ENCODE results near the gene C17orf75.

The C17orf75 gene

DNA sequence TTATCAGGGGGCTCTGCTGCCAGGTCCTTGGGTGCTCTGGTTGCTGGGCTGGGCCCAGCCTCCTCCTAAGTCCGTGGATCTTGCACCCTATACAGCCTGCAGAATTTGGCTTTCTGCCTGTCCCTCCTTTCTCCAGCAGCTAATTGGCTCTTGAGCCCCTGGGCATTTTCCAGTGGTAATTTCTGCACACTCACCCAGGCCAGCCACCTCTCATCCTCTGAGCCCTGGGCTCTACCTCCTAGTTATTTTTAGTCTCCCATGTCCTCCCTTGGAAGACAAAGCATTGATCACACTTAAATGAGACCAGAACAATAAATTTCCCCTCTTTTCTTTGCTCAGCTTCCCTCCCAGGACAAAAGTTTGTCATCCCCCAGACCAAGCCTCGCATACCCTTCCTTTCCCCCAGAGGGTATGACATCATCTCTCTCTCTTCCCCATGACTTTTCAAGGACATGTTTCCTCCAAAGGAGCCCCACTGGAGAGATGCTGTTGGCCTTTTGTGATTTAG is 38.1 kb downstream of the C17orf75 start:
- no peak for TF ChIP-seq POLR2AphosphoS5 (IDR thresholded peaks at IDR 0.05; ENCODE audit: low read depth)
- no peak for TF ChIP-seq GABPA (IDR thresholded peaks at IDR 0.05; ENCODE audit: low read depth)
- no peak for TF ChIP-seq SPI1 (IDR thresholded peaks at IDR 0.05; ENCODE audit: borderline replicate concordance, low read depth)
- TF ChIP-seq, protein P1, sequence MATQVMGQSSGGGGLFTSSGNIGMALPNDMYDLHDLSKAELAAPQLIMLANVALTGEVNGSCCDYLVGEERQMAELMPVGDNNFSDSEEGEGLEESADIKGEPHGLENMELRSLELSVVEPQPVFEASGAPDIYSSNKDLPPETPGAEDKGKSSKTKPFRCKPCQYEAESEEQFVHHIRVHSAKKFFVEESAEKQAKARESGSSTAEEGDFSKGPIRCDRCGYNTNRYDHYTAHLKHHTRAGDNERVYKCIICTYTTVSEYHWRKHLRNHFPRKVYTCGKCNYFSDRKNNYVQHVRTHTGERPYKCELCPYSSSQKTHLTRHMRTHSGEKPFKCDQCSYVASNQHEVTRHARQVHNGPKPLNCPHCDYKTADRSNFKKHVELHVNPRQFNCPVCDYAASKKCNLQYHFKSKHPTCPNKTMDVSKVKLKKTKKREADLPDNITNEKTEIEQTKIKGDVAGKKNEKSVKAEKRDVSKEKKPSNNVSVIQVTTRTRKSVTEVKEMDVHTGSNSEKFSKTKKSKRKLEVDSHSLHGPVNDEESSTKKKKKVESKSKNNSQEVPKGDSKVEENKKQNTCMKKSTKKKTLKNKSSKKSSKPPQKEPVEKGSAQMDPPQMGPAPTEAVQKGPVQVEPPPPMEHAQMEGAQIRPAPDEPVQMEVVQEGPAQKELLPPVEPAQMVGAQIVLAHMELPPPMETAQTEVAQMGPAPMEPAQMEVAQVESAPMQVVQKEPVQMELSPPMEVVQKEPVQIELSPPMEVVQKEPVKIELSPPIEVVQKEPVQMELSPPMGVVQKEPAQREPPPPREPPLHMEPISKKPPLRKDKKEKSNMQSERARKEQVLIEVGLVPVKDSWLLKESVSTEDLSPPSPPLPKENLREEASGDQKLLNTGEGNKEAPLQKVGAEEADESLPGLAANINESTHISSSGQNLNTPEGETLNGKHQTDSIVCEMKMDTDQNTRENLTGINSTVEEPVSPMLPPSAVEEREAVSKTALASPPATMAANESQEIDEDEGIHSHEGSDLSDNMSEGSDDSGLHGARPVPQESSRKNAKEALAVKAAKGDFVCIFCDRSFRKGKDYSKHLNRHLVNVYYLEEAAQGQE (IDR thresholded peaks at IDR 0.05; ENCODE audit: insufficient replicate concordance, low read depth): no peak
- TF ChIP-seq, protein P2, sequence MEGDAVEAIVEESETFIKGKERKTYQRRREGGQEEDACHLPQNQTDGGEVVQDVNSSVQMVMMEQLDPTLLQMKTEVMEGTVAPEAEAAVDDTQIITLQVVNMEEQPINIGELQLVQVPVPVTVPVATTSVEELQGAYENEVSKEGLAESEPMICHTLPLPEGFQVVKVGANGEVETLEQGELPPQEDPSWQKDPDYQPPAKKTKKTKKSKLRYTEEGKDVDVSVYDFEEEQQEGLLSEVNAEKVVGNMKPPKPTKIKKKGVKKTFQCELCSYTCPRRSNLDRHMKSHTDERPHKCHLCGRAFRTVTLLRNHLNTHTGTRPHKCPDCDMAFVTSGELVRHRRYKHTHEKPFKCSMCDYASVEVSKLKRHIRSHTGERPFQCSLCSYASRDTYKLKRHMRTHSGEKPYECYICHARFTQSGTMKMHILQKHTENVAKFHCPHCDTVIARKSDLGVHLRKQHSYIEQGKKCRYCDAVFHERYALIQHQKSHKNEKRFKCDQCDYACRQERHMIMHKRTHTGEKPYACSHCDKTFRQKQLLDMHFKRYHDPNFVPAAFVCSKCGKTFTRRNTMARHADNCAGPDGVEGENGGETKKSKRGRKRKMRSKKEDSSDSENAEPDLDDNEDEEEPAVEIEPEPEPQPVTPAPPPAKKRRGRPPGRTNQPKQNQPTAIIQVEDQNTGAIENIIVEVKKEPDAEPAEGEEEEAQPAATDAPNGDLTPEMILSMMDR (IDR thresholded peaks at IDR 0.05; ENCODE audit: insufficient read depth, low read length): no peak
- Histone ChIP-seq H3K27ac (replicated peaks) (no peak overlapping the region), H3K4me3 (replicated peaks; ENCODE audit: insufficient read depth, low read length) (no peak overlapping the region), H3K27me3 (ENCODE audit: insufficient read depth, poor library complexity, severe bottlenecking) (peaks cover 3% of the 10 kb centered on the region)
- DNase-seq (ENCODE audit: low read depth in 1 of 2, low spot score in 1 of 2): no peak

DNA sequence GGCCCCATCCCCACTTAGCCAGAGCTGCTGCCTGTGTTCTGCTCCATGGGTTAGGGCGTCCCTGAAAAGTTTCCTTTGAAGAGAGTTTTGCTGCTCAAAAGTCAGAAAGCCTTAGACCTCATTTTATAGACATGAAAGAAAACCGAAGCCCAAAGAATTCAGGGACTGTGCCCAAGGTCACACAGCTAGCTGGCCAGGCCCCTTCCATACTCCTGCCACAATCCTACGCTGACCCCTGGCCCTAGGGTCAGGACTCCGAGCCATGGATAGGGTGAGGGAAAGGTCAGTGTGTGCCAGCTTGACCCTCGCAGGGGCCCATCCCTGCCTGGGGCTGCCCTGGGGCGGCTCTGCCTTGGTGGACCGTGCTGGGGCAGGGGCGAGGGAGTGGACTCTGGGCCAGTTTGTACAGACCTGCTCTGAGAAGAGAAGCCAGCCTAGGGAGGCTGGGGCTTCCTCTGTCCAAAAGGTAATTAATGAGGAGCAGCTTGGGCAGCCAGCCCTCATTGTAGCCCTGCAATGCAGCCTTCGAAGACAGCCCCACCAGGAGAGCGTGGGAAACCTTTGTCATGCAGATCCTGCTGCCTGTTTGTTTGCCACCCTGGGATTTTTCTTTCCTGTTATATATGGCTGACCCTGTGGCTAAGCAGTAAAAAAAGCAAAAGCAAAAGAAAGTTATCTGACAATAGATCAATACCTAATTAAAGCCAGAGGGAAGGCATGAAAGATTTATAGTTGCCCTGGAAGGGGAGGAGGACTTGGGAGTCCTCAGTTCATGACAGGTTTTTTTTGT is 38.9 kb downstream of the C17orf75 start:
- Histone ChIP-seq H3K27me3 (ENCODE audit: insufficient read depth, poor library complexity, severe bottlenecking) (peaks cover 3% of the 10 kb centered on the region), H3K4me3 (replicated peaks; ENCODE audit: insufficient read depth, low read length) (no peak overlapping the region), H3K27ac (replicated peaks) (no peak overlapping the region)
- no peak for DNase-seq (ENCODE audit: low read depth in 1 of 2, low spot score in 1 of 2)
- TF ChIP-seq, protein P1 (IDR thresholded peaks at IDR 0.05; ENCODE audit: insufficient replicate concordance, low read depth): no peak
- TF ChIP-seq, protein P2 (IDR thresholded peaks at IDR 0.05; ENCODE audit: insufficient read depth, low read length): no peak
- TF ChIP-seq SPI1 (IDR thresholded peaks at IDR 0.05; ENCODE audit: borderline replicate concordance, low read depth) (no peak), GABPA (IDR thresholded peaks at IDR 0.05; ENCODE audit: low read depth) (no peak), POLR2AphosphoS5 (IDR thresholded peaks at IDR 0.05; ENCODE audit: low read depth) (no peak)

DNA sequence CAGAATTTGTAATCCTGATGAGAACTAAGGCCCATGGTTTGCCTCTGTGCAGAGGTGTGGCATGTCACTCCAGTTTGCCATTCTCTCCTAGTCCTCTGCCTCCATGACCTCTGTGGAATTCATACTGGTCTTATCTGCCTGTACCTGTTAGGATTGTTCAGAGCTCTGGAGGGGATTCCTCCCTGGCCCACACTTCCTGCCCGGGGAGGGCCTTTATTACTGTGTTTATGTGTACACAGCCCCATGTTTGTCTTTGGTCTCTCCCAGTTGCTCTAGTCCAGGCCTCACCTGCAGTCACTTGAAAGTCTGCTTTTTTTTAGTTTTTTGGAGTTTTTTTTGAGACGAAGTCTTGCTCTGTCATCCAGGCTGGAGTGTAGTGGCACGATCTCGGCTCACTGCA is 39.9 kb downstream of the C17orf75 start:
- H3K4me3 ChIP-seq (replicated peaks; ENCODE audit: insufficient read depth, low read length): no peak overlapping the region
- no peak for DNase-seq (ENCODE audit: low read depth in 1 of 2, low spot score in 1 of 2)
- TF ChIP-seq SPI1 (IDR thresholded peaks at IDR 0.05; ENCODE audit: borderline replicate concordance, low read depth): no peak
- no peak for TF ChIP-seq GABPA (IDR thresholded peaks at IDR 0.05; ENCODE audit: low read depth)
- TF ChIP-seq, protein P2 (IDR thresholded peaks at IDR 0.05; ENCODE audit: insufficient read depth, low read length): no peak
- TF ChIP-seq, protein P1 (IDR thresholded peaks at IDR 0.05; ENCODE audit: insufficient replicate concordance, low read depth): no peak
- no peak for TF ChIP-seq POLR2AphosphoS5 (IDR thresholded peaks at IDR 0.05; ENCODE audit: low read depth)
- H3K27ac ChIP-seq (replicated peaks): no peak overlapping the region
- H3K27me3 ChIP-seq (ENCODE audit: insufficient read depth, poor library complexity, severe bottlenecking): no peaks in the 10 kb centered on the region

All from HL-60 (cell line).